SU-DHL-6 (cell line): ENCODE measurements around the gene MTRF1.

Experiments
- H2AFZ ChIP-seq: fragments of 200-600 bp; sonication (generic); 2 replicates; pipeline ENCODE4 v1.6.1; 2014; ENCODE audit warnings: low read depth, mild to moderate bottlenecking, moderate library complexity, mixed read lengths, antibody characterized with exemption, low read length; ENCODE audit not compliant: severe bottlenecking
- H3F3A ChIP-seq: fragments of 200-600 bp; shearing (Covaris generic); 2 replicates; pipeline ENCODE4 v1.6.0; 2016; ENCODE audit warnings: antibody characterized with exemption, mild to moderate bottlenecking; ENCODE audit not compliant: insufficient read depth
- H3K27ac ChIP-seq: fragments of 200-600 bp; sonication (generic); 2 replicates; pipeline ENCODE4 v1.5.1; 2016; ENCODE audit warnings: low read depth, mild to moderate bottlenecking, low read length, moderate library complexity, mixed read lengths
- H3K27me3 ChIP-seq: fragments of 200-600 bp; sonication (generic), shearing (Covaris generic); 2 replicates; pipeline ENCODE4 v1.6.0; 2014; ENCODE audit warnings: mild to moderate bottlenecking, low read length
- H3K36me3 ChIP-seq: fragments of 200-600 bp; sonication (generic); 2 replicates; pipeline ENCODE4 v1.6.1; 2014; ENCODE audit warnings: mild to moderate bottlenecking, low read length, mixed read lengths
- H3K4me2 ChIP-seq: fragments of 300-600, 200-600 bp; shearing (Covaris generic), sonication (generic); 2 replicates; pipeline ENCODE4 v1.6.0; 2014; ENCODE audit warnings: low read length, low read depth, mild to moderate bottlenecking; ENCODE audit not compliant: poor library complexity, severe bottlenecking
- H3K4me3 ChIP-seq: fragments of 200-600 bp; sonication (generic); 2 replicates; pipeline ENCODE4 v1.5.1; 2014; ENCODE audit warnings: antibody characterized with exemption, low read length, mild to moderate bottlenecking, mixed read lengths; ENCODE audit not compliant: insufficient read depth, poor library complexity, severe bottlenecking
- H3K79me2 ChIP-seq: fragments of 200-600 bp; sonication (generic); 2 replicates; pipeline ENCODE4 v1.6.1; 2014; ENCODE audit warnings: mild to moderate bottlenecking, low read length, moderate library complexity; ENCODE audit not compliant: insufficient read depth
- H3K9ac ChIP-seq: fragments of 200-600 bp; sonication (generic); 2 replicates; pipeline ENCODE4 v1.7.0; 2014; ENCODE audit warnings: mild to moderate bottlenecking, low read length
- H3K9me2 ChIP-seq: fragments of 200-600 bp; sonication (generic); replicated peaks from 2 replicates; pipeline ENCODE4 v1.6.1; 2014; ENCODE audit warnings: low read length; ENCODE audit not compliant: insufficient read depth
- H3K9me3 ChIP-seq: fragments of 200-600 bp; sonication (generic); 2 replicates; pipeline ENCODE4 v1.6.1; 2014; ENCODE audit warnings: low read length, mixed read lengths; ENCODE audit not compliant: insufficient read depth
- H4K20me1 ChIP-seq: fragments of 200-600 bp; sonication (generic); 2 replicates; pipeline ENCODE4 v1.6.1; 2014; ENCODE audit warnings: low read depth, mild to moderate bottlenecking, antibody characterized with exemption, low read length, moderate library complexity, mixed read lengths
- EZH2phosphoT487 ChIP-seq: fragments of 200-600 bp; sonication (generic), shearing (Covaris generic); conservative IDR thresholded peaks from 2 replicates; pipeline ENCODE4 v1.6.1; 2018; ENCODE audit warnings: mild to moderate bottlenecking, antibody characterized with exemption, low read length, moderate library complexity, mixed read lengths
- TF ChIP-seq, protein P1 (sequence below): fragments of 200-600 bp; sonication (generic); IDR thresholded peaks from one replicate; pipeline ENCODE4 v1.5.1; 2017; ENCODE audit warnings: antibody characterized with exemption, mild to moderate bottlenecking, low read length, moderate library complexity; ENCODE audit not compliant: insufficient read depth, poor library complexity, severe bottlenecking

Gene MTRF1, protein sequence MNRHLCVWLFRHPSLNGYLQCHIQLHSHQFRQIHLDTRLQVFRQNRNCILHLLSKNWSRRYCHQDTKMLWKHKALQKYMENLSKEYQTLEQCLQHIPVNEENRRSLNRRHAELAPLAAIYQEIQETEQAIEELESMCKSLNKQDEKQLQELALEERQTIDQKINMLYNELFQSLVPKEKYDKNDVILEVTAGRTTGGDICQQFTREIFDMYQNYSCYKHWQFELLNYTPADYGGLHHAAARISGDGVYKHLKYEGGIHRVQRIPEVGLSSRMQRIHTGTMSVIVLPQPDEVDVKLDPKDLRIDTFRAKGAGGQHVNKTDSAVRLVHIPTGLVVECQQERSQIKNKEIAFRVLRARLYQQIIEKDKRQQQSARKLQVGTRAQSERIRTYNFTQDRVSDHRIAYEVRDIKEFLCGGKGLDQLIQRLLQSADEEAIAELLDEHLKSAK

DNA sequence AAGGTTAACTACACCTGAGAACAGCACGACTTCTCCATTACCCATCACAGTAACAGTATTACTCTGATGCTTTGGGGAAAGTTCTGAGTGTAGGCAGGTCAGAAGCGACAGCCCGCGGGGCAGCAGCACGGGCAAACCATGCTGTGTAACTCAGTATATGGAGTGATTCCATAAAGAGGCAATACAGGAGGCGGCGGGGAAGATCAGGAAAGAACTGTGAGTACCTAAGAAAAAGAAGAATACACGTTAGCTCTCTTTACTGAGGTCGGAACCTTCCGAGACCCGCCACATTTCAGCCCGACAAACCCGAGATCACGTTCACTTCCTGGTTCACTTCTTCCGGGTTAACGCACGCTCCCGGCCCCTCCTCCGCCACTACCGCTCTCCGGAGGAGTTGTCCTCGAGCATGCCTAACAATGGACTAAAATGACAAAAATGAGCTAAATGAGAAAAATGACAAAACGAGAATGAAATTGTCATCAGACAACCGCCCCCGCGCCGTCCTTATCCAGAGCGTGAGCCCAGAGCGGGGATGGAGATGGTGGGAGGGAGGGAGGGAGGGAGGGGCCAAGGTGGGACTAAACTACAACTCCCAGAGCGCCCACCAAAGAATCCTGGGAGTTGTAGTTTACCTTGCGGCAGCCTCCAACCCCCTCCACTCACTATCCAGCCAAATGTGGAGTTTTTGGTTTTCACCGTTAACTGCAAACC, at the start of gene MTRF1:
Gene MTRF1, minus strand, starts transcription at position 316 of the 711 bp plus-strand sequence. CDS start 2,669 bp downstream, outside the sequence.
- Histone ChIP-seq H3K79me2 (peaks cover 22% of the 10 kb centered on the region; the same call in 1 of the 2 replicates), H3K4me2 (peak within 1 kb of the TSS; percentile 89), H3F3A (no peaks in the 10 kb centered on the region), H4K20me1 (no peaks in the 10 kb centered on the region), H3K27ac (peak within 1 kb of the TSS; percentile 84), H3K4me3 (peak within 1 kb of the TSS; percentile 98), H3K36me3 (peaks cover 22% of the 10 kb centered on the region; the same call in 1 of the 2 replicates), H3K27me3 (no peaks in the 10 kb centered on the region), H3K9me3 (peaks cover 15% of the 10 kb centered on the region), H3K9ac (peak within 1 kb of the TSS; percentile 80), H3K9me2 (no peaks in the 10 kb centered on the region), H2AFZ (peak within 1 kb of the TSS; percentile 95)
- TF ChIP-seq, protein P1, sequence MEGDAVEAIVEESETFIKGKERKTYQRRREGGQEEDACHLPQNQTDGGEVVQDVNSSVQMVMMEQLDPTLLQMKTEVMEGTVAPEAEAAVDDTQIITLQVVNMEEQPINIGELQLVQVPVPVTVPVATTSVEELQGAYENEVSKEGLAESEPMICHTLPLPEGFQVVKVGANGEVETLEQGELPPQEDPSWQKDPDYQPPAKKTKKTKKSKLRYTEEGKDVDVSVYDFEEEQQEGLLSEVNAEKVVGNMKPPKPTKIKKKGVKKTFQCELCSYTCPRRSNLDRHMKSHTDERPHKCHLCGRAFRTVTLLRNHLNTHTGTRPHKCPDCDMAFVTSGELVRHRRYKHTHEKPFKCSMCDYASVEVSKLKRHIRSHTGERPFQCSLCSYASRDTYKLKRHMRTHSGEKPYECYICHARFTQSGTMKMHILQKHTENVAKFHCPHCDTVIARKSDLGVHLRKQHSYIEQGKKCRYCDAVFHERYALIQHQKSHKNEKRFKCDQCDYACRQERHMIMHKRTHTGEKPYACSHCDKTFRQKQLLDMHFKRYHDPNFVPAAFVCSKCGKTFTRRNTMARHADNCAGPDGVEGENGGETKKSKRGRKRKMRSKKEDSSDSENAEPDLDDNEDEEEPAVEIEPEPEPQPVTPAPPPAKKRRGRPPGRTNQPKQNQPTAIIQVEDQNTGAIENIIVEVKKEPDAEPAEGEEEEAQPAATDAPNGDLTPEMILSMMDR: no peak
- no peak for TF ChIP-seq EZH2phosphoT487

DNA sequence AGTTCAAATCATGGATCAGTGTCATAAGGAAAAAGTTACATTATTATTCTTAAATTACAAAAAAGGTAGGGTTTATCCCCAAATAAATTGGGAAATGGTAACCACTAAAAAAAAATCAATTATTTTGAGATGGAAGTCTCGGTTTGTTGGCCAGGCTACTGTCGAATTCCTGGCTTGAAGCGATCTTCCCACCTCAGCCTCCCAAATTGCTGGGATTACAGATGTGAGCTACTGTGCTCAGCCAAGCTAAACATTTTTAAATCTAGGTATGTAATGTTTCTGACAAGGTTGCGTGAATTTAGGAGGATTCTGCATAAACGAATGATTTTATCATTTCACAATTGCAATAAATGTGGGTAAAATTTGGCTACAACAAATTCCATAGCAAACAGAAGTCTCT, 49.7 kb upstream of the MTRF1 start:
- no peak overlapping the region for H2AFZ ChIP-seq
- H3K9me2 ChIP-seq: no peaks in the 10 kb centered on the region
- H3K9ac ChIP-seq: peak overlapping the region; percentile 100

DNA sequence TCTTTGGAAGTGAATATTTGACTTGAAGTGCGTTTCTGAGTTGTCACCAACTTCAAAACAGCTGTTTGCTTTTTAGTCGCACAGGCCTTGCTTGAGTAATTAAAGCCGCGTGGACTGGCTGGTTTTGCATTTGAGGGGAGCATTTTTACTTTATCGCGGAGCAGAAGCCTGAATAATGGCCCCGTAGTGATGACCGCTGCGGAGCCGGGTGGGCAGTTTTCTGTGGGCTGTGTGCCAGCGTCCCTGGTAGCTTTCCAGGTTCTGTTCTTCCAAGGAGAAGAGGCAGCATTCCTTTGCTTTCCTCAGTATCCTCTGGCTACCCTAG, 48.8 kb upstream of the MTRF1 start:
- H3K27me3 ChIP-seq: no peaks in the 10 kb centered on the region
- H2AFZ ChIP-seq: no peak overlapping the region
- H3K9ac ChIP-seq: peak overlapping the region; percentile 100
- no peaks in the 10 kb centered on the region for H3K9me3 ChIP-seq
- 0 out of 2 replicates have a peak, but pooled peaks cover 6% of the 10 kb centered on the region for H4K20me1 ChIP-seq
- H3K4me2 ChIP-seq: peak overlapping the region; percentile 98
- H3K9me2 ChIP-seq: no peaks in the 10 kb centered on the region
- no peak for TF ChIP-seq EZH2phosphoT487
- TF ChIP-seq, protein P1: no peak
- H3K79me2 ChIP-seq: peaks cover 67% of the 10 kb centered on the region
- peaks cover 6% of the 10 kb centered on the region; the same call in 1 of the 2 replicates for H3K36me3 ChIP-seq
- H3F3A ChIP-seq: peaks cover 22% of the 10 kb centered on the region
- peak overlapping the region; percentile 90 for H3K4me3 ChIP-seq
- H3K27ac ChIP-seq: peak overlapping the region; percentile 83

More for the DNA sequence above, 49.7 kb upstream of the MTRF1 start:
- Histone ChIP-seq H3K27ac (peak overlapping the region; percentile 83), H3F3A (peaks cover 27% of the 10 kb centered on the region), H3K4me3 (peak overlapping the region; percentile 90), H3K36me3 (peaks cover 10% of the 10 kb centered on the region; the same call in 1 of the 2 replicates), H3K9me3 (no peaks in the 10 kb centered on the region), H3K79me2 (peaks cover 77% of the 10 kb centered on the region), H3K27me3 (no peaks in the 10 kb centered on the region), H4K20me1 (0 out of 2 replicates have a peak, but pooled peaks cover 6% of the 10 kb centered on the region), H3K4me2 (peak overlapping the region; percentile 98)
- TF ChIP-seq EZH2phosphoT487: no peak
- TF ChIP-seq, protein P1: no peak
